ENCODE results near the gene SGMS2.

DNA sequence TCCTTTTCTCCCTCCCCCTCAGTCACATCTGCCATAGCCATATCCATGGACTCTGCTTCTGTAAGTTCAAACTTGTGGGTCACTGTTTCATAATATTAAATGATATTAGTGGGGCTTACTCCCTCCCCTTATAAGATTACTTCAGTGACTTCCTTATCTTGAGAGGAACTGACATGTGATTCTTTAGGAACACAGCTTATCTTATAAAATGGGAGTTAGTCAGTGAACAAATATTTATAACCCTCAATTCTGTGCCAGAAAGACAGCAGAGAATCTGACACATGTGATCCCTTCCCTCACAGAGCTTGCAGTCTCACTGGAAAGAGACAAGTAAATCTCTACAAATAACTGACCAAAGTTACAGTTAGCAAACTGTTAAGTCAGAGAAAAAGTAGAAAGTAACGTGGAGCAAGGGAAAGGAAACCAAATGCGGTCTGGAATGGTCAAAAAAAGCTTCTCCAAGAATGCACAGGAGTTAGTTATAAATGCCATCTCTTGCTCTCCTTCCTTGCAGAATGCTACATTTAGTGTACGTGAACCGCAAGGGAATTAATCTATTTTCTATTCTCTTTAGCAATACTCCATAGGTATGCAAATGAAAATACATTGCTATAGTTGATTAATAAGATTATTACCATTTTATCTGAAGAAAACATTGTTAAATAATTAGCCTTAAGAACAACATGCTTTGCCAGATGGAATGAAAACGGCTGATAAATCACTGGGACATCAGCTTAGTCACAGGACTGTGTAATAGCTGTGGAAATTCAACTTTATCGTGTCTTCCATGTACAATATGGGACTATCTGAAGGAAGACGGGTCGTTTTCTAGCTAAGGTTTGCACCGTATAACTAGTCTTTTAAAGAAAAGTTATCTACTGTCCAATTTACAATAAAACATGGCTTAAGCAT lies 29.0 kb downstream of the SGMS2 start:
- TF ChIP-seq CTCF (IDR thresholded peaks at IDR 0.05) = no peak
- TF ChIP-seq EZH2 (IDR thresholded peaks at IDR 0.05; ENCODE audit: borderline replicate concordance, insufficient read depth, low read depth, low read length, poor library complexity, severe bottlenecking) = no peak

All from B cell (primary cell).